ENCODE data around the gene RNF19B.

The RNF19B gene

GRCh38 chr1:32889731-32890278, 74.8 kb downstream of the RNF19B start:
- DNase-seq (ENCODE audit: low spot score) (no peak), FAIRE-seq (no peak)

- no peak for FAIRE-seq
- DNase-seq (ENCODE audit: low spot score): no peak
These were observed 75.8 kb downstream of the RNF19B start for GRCh38 chr1:32888677-32889420.

DNA sequence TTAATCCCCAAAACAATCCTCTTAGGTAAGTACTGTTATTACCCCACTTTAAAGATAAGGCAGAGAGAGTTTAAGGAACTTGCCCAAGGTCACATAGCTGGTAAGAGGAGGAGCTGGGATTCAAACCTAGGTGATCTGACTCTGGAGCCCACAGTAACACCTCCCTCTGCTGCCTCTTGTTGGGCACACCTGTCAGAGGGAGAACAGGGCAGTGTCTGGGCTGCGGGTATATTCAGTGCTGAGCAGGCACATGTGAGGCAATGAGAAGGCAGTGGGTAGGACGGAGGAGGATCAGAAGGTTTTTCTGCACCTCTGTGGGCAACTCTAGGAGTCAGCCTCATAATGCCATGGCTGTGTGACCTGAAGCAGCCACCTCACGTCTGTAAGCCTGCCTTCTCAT, 76.5 kb downstream of the RNF19B start:
- DNase-seq (ENCODE audit: low spot score): no peak
- FAIRE-seq: no peak

- no peak for FAIRE-seq
- DNase-seq (ENCODE audit: low spot score): no peak
These were observed 77.0 kb downstream of the RNF19B start for GRCh38 chr1:32887623-32888022.

- no peak for FAIRE-seq
These were observed 77.7 kb downstream of the RNF19B start for GRCh38 chr1:32886828-32887414.

More at GRCh38 chr1:32886828-32887414, 77.7 kb downstream of the RNF19B start:
- DNase-seq (ENCODE audit: low spot score): no peak

Measured in RCC 7860 (cell line).